ENCODE measurements around the gene PTH1R.

GRCh38 chr3:46900356-46900755 is 22.8 kb downstream of the PTH1R start:
- TF ChIP-seq CTCF (IDR thresholded peaks at IDR 0.05 in 2 of 3, conservative IDR thresholded peaks at IDR 0.05 in 1 of 3; ENCODE audit: borderline replicate concordance in 1 of 3, insufficient read depth in 1 of 3, low read depth in 2 of 3, low read length in 2 of 3) (no peak), JUND (IDR thresholded peaks at IDR 0.05) (no peak), SIN3A (IDR thresholded peaks at IDR 0.05; ENCODE audit: low read depth) (no peak), POLR2AphosphoS5 (IDR thresholded peaks at IDR 0.05; ENCODE audit: low read depth, low read length) (no peak), EZH2 (IDR thresholded peaks at IDR 0.05) (no peak), POLR2A (IDR thresholded peaks at IDR 0.05; ENCODE audit: borderline replicate concordance, extremely low read depth, insufficient read depth, insufficient read length) (no peak), RAD21 (IDR thresholded peaks at IDR 0.05; ENCODE audit: low read depth) (no peak)

Measured in HCT116 (cell line).